Neutrophil (primary cell): ENCODE results near the gene FCHSD2.
A peak's percentile ranks its signal among the peaks of the same experiment; 100 is the strongest.

Experiments
- H3K27ac ChIP-seq: fragments of 200-600 bp; sonication (generic); 2 replicates; pipeline ENCODE4 v1.5.1; 2016; ENCODE audit warnings: mild to moderate bottlenecking, moderate library complexity
- H3K27me3 ChIP-seq: fragments of 200-600 bp; sonication (generic); 2 replicates; pipeline ENCODE4 v1.6.0; 2016; ENCODE audit warnings: mild to moderate bottlenecking
- H3K36me3 ChIP-seq: fragments of 200-600 bp; sonication (generic); 2 replicates; pipeline ENCODE4 v1.5.1; 2017
- H3K4me1 ChIP-seq, 2 experiments: fragments of 200-600 bp in 1 of 2; sonication (generic) in 1 of 2; 1 replicate in 1 of 2; 2 replicates in 1 of 2; pipeline versions ENCODE4 v1.5.1 to v1.6.1; 2013 to 2016; ENCODE audit warnings: low read depth in 1 of 2, low read length in 1 of 2, mild to moderate bottlenecking in 1 of 2, moderate library complexity in 1 of 2; ENCODE audit not compliant: control insufficient read depth in 1 of 2, insufficient read depth in 1 of 2
- H3K4me3 ChIP-seq, 2 experiments: fragments of 200-600 bp in 1 of 2; sonication (generic) in 1 of 2; 1 replicate in 1 of 2; 2 replicates in 1 of 2; pipeline ENCODE4 v1.5.1; 2013 to 2016; ENCODE audit warnings: low read depth in 1 of 2, low read length in 1 of 2, mild to moderate bottlenecking in 1 of 2, moderate library complexity in 1 of 2
- H3K9me3 ChIP-seq: fragments of 200-600 bp; sonication (generic); 2 replicates; pipeline ENCODE4 v1.5.1; 2016
- CTCF ChIP-seq: fragments of 200-600 bp; sonication (generic); IDR thresholded peaks from 2 replicates; pipeline ENCODE4 v1.5.1; 2016; ENCODE audit warnings: antibody characterized with exemption

The FCHSD2 gene

GRCh38 chr11:73184953-73185671, 43.0 kb upstream of the FCHSD2 start:
- H3K4me3 ChIP-seq: peak overlapping the region; percentile 43 to 57
- H3K27ac ChIP-seq: peak overlapping the region; percentile 89

GRCh38 chr11:73182824-73183321, 40.8 kb upstream of the FCHSD2 start:
- Histone ChIP-seq H3K4me3 (no peak overlapping the region), H3K27ac (no peak overlapping the region), H3K27me3 (no peaks in the 10 kb centered on the region), H3K4me1 (peaks cover 33 to 40% of the 10 kb centered on the region in 2 experiments), H3K36me3 (no peaks in the 10 kb centered on the region), H3K9me3 (no peaks in the 10 kb centered on the region)
- TF ChIP-seq CTCF: no peak

More at GRCh38 chr11:73184953-73185671, 43.0 kb upstream of the FCHSD2 start:
- peaks cover 55 to 57% of the 10 kb centered on the region in 2 experiments for H3K4me1 ChIP-seq
- no peaks in the 10 kb centered on the region for H3K36me3 ChIP-seq
- TF ChIP-seq CTCF: peak; percentile 98
- no peaks in the 10 kb centered on the region for H3K9me3 ChIP-seq
- no peaks in the 10 kb centered on the region for H3K27me3 ChIP-seq

- H3K36me3 ChIP-seq: no peaks in the 10 kb centered on the region
- peaks cover 0 to 9% of the 10 kb centered on the region in 2 experiments for H3K4me1 ChIP-seq
- H3K4me3 ChIP-seq: no peak overlapping the region
- H3K9me3 ChIP-seq: no peaks in the 10 kb centered on the region
- no peak overlapping the region for H3K27ac ChIP-seq
- H3K27me3 ChIP-seq: no peaks in the 10 kb centered on the region
- TF ChIP-seq CTCF: no peak
Observed at GRCh38 chr11:73178681-73179080, 36.6 kb upstream of the FCHSD2 start.

GRCh38 chr11:73177778-73178539, 35.8 kb upstream of the FCHSD2 start:
- no peaks in the 10 kb centered on the region for H3K27me3 ChIP-seq
- H3K27ac ChIP-seq: no peak overlapping the region
- no peak overlapping the region for H3K4me3 ChIP-seq
- peaks cover 0 to 9% of the 10 kb centered on the region in 2 experiments for H3K4me1 ChIP-seq
- TF ChIP-seq CTCF: peak; percentile 77
- no peaks in the 10 kb centered on the region for H3K36me3 ChIP-seq
- no peaks in the 10 kb centered on the region for H3K9me3 ChIP-seq

GRCh38 chr11:73177380-73177777, 35.3 kb upstream of the FCHSD2 start:
- Histone ChIP-seq H3K4me3 (no peak overlapping the region), H3K36me3 (no peaks in the 10 kb centered on the region), H3K27ac (no peak overlapping the region), H3K4me1 (peaks cover 0 to 9% of the 10 kb centered on the region in 2 experiments), H3K9me3 (no peaks in the 10 kb centered on the region), H3K27me3 (no peaks in the 10 kb centered on the region)
- no peak for TF ChIP-seq CTCF
